ENCODE data around the gene FAAP100.

Gene FAAP100

GRCh38 chr17:81528651-81529436 is 23.3 kb downstream of the FAAP100 start:
- H3K27ac ChIP-seq = peak overlapping the region; percentile 47; the same call in 1 of the 2 replicates
- TF ChIP-seq, protein P1, sequence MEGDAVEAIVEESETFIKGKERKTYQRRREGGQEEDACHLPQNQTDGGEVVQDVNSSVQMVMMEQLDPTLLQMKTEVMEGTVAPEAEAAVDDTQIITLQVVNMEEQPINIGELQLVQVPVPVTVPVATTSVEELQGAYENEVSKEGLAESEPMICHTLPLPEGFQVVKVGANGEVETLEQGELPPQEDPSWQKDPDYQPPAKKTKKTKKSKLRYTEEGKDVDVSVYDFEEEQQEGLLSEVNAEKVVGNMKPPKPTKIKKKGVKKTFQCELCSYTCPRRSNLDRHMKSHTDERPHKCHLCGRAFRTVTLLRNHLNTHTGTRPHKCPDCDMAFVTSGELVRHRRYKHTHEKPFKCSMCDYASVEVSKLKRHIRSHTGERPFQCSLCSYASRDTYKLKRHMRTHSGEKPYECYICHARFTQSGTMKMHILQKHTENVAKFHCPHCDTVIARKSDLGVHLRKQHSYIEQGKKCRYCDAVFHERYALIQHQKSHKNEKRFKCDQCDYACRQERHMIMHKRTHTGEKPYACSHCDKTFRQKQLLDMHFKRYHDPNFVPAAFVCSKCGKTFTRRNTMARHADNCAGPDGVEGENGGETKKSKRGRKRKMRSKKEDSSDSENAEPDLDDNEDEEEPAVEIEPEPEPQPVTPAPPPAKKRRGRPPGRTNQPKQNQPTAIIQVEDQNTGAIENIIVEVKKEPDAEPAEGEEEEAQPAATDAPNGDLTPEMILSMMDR (conservative IDR thresholded peaks at IDR 0.05) = no peak

DNA sequence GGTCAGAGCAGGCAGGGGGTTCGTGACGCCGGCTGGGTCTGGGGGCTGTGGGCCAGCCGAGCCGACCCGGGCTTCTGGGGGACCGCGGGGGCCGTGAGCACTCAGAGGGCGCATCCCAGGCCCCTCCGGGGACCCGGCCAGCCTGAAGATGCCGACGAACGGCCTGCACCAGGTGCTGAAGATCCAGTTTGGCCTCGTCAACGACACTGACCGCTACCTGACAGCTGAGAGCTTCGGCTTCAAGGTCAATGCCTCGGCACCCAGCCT is 23.8 kb downstream of the FAAP100 start:
- peak overlapping the region; percentile 47; the same call in 1 of the 2 replicates for H3K27ac ChIP-seq
- TF ChIP-seq, protein P1 (conservative IDR thresholded peaks at IDR 0.05) = no peak

DNA sequence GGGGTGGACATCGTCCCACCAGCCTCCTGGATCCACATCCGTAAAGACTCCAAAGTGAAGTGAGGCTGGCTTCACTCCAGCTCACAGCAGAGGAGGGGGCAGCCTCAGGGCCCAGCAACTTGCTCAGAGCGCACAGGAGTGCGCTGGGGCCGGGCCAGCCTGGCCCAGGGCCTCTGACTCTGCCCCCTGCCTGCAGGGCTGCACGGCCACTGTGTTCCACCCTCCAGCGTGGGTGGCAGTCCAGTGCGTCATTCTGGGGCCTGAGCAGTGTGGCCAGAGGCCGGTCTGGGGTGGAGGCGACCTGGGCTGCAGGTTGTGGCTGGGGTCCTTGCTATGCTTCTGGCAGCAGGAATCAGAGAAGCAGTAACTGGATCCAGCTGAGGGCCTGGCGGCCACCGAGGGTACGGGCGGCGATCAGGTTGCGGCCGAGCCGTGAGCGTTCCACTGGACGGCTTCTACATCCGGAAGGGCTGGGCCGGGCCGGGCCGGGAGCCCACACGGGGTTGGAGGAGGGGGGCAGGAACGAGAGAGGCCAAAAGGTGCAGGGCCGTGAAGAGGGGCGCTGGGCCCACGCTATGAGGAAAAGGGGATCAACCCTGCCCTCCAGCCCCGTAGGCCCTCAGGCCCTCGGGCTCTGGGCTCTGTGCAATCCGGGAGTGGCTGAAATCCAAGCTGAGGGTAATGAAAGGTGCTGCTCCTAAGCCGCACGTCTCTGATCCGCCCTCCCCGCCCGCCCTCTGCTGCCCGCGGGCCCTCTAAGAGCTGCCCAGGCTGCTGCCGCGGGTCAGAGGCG is 24.4 kb downstream of the FAAP100 start, which contains the start of gene FSCN2:
TSS of gene FSCN2 (plus strand) at position 787 of the 793 bp plus-strand sequence. CDS start 155 bp downstream, outside the sequence.
- TF ChIP-seq, protein P1 (conservative IDR thresholded peaks at IDR 0.05) = no peak
- peak within 1 kb of the TSS; percentile 47; the same call in 1 of the 2 replicates for H3K27ac ChIP-seq

GRCh38 chr17:81526662-81527571 is 25.2 kb downstream of the FAAP100 start:
- no peak overlapping the region for H3K27ac ChIP-seq
- TF ChIP-seq, protein P1 (conservative IDR thresholded peaks at IDR 0.05) = no peak

- TF ChIP-seq, protein P1 (conservative IDR thresholded peaks at IDR 0.05) = no peak
- H3K27ac ChIP-seq = no peak overlapping the region
Measured at GRCh38 chr17:81524865-81525159, 27.3 kb downstream of the FAAP100 start.

DNA sequence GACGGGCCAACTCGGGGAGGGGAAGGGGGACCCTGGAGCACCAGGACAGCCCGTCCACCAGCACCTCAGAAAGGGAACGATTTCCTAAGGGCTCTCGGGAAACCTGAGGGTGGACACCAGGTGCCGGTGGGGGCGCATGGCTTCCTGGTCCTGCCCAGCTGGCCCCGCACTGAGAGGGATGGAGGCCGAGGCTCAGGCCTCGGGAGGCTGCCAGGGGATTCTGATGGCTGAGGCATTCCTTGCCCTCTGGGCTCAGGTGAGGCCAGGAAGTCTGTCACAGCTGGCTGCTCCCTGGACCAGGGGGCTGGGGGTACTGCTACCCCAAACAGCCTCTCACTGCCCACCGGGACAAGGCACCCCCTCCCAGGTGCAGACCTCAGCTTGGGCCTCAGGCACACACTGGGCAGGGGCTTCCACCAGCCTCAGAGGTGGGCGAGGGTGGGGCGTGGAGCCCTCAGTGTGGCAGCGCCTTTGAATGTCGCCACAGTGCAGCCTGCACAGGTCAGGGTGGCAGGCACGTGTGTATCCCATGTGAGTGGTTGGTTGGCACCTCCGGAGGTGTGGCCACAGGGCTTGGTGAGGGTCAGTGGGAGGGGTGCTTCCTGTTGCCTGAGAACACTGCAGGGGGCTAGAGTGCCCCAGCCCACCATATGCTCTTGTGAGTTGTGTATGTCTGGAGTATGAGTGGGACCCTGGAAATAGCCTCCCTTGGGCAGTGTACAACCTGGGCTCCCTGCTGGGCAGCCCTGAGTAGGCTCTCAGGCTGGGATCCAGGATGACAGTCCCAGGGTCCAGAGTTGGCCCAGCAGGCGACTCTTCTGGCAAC is 27.9 kb downstream of the FAAP100 start:
- TF ChIP-seq, protein P1 (conservative IDR thresholded peaks at IDR 0.05) = no peak
- H3K27ac ChIP-seq = no peak overlapping the region

Measured in VCaP (cell line).